PC-9 (cell line): ENCODE measurements around the gene GGTLC1.
"Not testable (repeated sequence)": the region's sequence is repeated elsewhere in the genome, so short reads cannot be mapped to it uniquely, and the experiment has no call there.

Experiments
- EZH2 ChIP-seq: fragments of 200-600 bp; sonication (generic); IDR thresholded peaks from 2 replicates; pipeline ENCODE4 v1.8.0; 2017; ENCODE audit warnings: antibody characterized with exemption, low read depth
- TF ChIP-seq, protein P1 (sequence below): fragments of 200-600 bp; sonication (generic); conservative IDR thresholded peaks from 2 replicates; pipeline ENCODE4 v1.6.1; 2017; ENCODE audit warnings: mixed run types, antibody characterized with exemption, mild to moderate bottlenecking, moderate library complexity

DNA sequence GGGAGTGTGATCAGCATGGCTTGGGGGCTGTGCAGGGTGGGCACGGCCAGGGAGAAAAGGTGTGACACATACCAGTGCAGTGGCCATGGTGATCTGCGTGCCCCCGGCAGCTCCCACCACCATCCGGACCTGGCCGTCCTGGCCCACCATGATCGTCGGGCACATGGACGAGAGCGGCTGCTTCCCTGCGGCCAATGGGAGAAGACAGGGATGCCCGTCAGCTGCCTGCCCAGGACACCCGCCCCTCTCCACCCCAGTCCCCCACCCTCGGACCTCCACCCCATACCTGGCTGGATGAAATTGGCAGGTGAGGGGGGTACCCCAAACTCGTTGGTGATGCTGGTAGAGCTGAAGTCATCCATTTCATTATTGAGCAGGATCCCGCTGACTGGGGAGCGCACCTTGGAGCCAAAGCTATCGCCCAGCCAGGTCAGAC is 2.8 kb downstream of the GGTLC1 start:
- TF ChIP-seq, protein P1, sequence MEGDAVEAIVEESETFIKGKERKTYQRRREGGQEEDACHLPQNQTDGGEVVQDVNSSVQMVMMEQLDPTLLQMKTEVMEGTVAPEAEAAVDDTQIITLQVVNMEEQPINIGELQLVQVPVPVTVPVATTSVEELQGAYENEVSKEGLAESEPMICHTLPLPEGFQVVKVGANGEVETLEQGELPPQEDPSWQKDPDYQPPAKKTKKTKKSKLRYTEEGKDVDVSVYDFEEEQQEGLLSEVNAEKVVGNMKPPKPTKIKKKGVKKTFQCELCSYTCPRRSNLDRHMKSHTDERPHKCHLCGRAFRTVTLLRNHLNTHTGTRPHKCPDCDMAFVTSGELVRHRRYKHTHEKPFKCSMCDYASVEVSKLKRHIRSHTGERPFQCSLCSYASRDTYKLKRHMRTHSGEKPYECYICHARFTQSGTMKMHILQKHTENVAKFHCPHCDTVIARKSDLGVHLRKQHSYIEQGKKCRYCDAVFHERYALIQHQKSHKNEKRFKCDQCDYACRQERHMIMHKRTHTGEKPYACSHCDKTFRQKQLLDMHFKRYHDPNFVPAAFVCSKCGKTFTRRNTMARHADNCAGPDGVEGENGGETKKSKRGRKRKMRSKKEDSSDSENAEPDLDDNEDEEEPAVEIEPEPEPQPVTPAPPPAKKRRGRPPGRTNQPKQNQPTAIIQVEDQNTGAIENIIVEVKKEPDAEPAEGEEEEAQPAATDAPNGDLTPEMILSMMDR, result not testable (repeated sequence)
- not testable (repeated sequence) for TF ChIP-seq EZH2
